PC-3 (cell line): Measurements from ENCODE around the gene LSM5.

Source experiments
- CTCF ChIP-seq: fragments of 300-600 bp; sonication (generic); conservative IDR thresholded peaks from 2 replicates; pipeline ENCODE4 v1.5.1; 2017; ENCODE audit warnings: antibody characterized with exemption, low read depth, mild to moderate bottlenecking, low read length
- EZH2phosphoT487 ChIP-seq: fragments of 300-600 bp; sonication (generic); IDR thresholded peaks from 2 replicates; pipeline ENCODE4 v1.6.1; 2018; ENCODE audit warnings: mild to moderate bottlenecking, antibody characterized with exemption, low read length, borderline replicate concordance

DNA sequence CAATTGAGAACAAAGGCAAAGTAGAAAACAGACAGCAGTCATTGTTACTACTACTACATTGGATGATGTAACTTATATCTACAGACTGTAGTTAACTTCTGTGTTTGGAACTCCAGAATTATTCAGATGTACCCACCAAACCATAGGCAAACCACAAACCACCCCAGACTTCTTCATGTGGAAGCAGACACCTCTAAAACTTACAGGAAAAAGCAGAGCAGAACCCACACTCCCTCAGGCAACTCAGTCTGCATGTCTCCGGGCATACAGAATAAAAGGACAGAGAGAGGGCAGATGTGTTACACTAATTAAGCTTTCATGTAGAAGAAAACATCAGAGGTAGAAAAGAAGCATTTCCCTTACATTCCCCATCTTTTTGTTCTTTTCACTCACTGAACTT lies 9.0 kb downstream of the LSM5 start:
- TF ChIP-seq CTCF (no peak), EZH2phosphoT487 (no peak)
